Neuron (in vitro differentiated cells): ENCODE data around the gene RARRES2.
"Not testable (repeated sequence)": the region's sequence is repeated elsewhere in the genome, so short reads cannot be mapped to it uniquely, and the experiment has no call there.

ENCODE experiments used
- H2AFZ ChIP-seq: one replicate; pipeline ENCODE4 v1.6.1; 2013; ENCODE audit warnings: low read depth, mild to moderate bottlenecking, inconsistent platforms, low read length, moderate library complexity
- H3K27me3 ChIP-seq: one replicate; pipeline ENCODE4 v1.6.1; 2013; ENCODE audit warnings: low read length; ENCODE audit not compliant: insufficient read depth
- H3K36me3 ChIP-seq: one replicate; pipeline ENCODE4 v1.6.1; 2013; ENCODE audit warnings: low read length; ENCODE audit not compliant: insufficient read depth
- H3K4me1 ChIP-seq: one replicate; pipeline ENCODE4 v1.6.1; 2013; ENCODE audit warnings: low read length; ENCODE audit not compliant: insufficient read depth
- H3K4me3 ChIP-seq: 2 replicates; pipeline ENCODE4 v1.5.1; 2013; ENCODE audit warnings: mild to moderate bottlenecking, low read length, moderate library complexity
- H3K9me3 ChIP-seq: one replicate; pipeline ENCODE4 v1.6.1; 2013; ENCODE audit warnings: low read length

The RARRES2 gene

GRCh38 chr7:150322833-150323681 lies 18.4 kb downstream of the RARRES2 start, which contains the start of the genes ACTR3C and LRRC61:
ACTR3C (minus strand) TSS chr7:150323545; CDS start chr7:150295296, 28,249 bp downstream.
LRRC61 (plus strand) TSS chr7:150323355; CDS start chr7:150336862, 13,507 bp downstream.
- H3K36me3 ChIP-seq: no peaks in the 10 kb centered on the region
- no peak within 1 kb of the TSS for H2AFZ ChIP-seq
- H3K4me1 ChIP-seq: no peaks in the 10 kb centered on the region
- H3K9me3 ChIP-seq: peaks cover 3% of the 10 kb centered on the region
- no peak within 1 kb of the TSS for H3K4me3 ChIP-seq
- peaks cover 3% of the 10 kb centered on the region for H3K27me3 ChIP-seq

DNA sequence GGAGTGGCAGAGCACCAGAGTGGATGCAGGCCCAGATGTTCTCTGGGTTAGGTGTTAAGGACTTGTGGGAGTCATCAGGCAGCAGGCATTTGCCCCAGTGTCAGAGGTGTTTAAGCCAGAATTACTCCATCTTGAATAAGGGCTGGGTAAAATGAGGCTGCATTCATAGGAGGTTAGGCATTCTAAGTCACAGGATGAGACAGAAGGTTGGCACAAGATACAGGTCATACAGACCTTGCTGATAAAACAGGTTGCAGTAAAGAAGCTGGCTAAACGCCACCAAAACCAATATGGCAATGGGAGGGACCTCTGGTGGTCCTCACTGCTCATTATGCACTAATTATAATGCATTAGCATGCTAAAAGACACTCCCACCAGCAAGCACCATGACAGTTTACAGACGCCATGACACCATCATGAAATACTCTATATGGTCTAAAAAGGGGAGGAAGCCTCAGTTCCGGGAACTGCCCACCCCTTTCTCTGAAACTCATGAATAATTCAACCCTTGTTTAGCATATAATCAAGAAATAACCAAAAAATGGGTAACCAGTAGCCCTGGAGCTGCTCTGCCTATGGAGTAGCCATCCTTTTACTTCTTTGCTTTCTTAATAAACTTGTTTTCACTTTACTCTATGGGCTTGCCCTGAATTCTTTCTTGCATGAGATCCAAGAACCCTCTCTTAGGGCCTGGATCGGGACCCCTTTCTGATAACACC lies 19.2 kb downstream of the RARRES2 start:
- peaks cover 3% of the 10 kb centered on the region for H3K27me3 ChIP-seq
- peaks cover 3% of the 10 kb centered on the region for H3K9me3 ChIP-seq
- no peaks in the 10 kb centered on the region for H3K4me1 ChIP-seq
- no peak overlapping the region for H3K4me3 ChIP-seq
- H2AFZ ChIP-seq: no peak overlapping the region
- H3K36me3 ChIP-seq: no peaks in the 10 kb centered on the region

DNA sequence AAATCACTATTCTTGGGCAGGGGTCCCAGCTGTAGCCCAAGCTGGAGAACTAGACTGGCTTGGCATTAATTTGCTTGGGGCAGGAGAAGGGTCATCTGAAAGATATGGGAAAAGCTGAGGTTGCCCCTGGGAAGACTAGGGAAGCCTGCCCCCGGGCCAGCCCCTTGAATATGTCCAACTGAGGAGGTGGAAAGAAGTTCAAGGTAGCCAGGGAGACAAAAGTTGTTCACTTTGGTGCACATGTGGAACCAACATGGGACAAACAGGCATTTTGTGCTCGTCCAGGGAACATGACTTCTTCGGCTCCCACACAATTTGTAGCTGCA lies 19.7 kb downstream of the RARRES2 start:
- Histone ChIP-seq H3K36me3 (no peaks in the 10 kb centered on the region), H3K27me3 (peaks cover 2% of the 10 kb centered on the region), H2AFZ (no peak overlapping the region), H3K9me3 (peaks cover 3% of the 10 kb centered on the region), H3K4me1 (no peaks in the 10 kb centered on the region), H3K4me3 (no peak overlapping the region)

DNA sequence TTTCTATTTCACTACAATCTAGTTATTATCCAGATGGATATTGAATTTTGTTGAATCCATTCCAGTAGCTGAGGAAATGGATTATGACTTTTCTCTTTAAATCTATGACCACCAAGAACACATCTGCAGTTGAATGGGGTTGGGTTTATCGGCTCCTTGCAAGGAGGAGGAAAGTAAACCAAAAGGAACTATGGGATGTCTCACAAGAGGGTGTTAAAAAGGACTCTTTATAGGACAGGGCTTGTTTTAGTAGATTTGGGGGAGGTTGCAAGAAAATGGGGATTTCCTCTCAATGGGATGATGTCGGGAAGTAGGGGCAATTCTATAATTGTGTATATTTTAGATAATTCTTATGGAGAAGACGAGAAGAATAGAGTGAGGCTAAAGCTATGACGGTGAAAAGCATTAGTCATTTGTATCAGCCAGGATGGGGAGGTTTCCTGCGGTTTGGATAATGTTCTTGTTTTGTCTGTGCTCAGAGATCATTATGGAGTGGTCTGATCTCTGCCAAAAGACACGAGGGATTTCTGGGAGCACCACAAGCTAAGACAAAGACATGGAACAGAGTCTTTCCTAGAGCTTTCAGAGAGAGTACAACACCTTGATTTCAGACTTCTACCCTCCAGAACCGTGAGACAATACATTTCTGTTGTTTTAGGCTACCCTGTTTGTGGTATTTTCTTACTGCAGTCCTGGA lies 23.5 kb downstream of the RARRES2 start:
- no peak overlapping the region for H2AFZ ChIP-seq

GRCh38 chr7:150316987-150317386 lies 24.4 kb downstream of the RARRES2 start:
- H3K4me1 ChIP-seq, H3K27me3 ChIP-seq: not testable (repeated sequence)

More for the DNA sequence above, 23.5 kb downstream of the RARRES2 start:
- Histone ChIP-seq H3K36me3 (no peaks in the 10 kb centered on the region), H3K4me3 (no peak overlapping the region), H3K27me3 (no peaks in the 10 kb centered on the region), H3K9me3 (peaks cover 2% of the 10 kb centered on the region), H3K4me1 (peaks cover 2% of the 10 kb centered on the region)

GRCh38 chr7:150314639-150315239 lies 26.7 kb downstream of the RARRES2 start:
- Histone ChIP-seq H3K27me3 (no peaks in the 10 kb centered on the region), H2AFZ (no peak overlapping the region), H3K9me3 (no peaks in the 10 kb centered on the region), H3K4me1 (peaks cover 14% of the 10 kb centered on the region), H3K36me3 (no peaks in the 10 kb centered on the region), H3K4me3 (no peak overlapping the region)

More at GRCh38 chr7:150316987-150317386, 24.4 kb downstream of the RARRES2 start:
- not testable (repeated sequence) for H3K9me3 ChIP-seq, H2AFZ ChIP-seq, H3K4me3 ChIP-seq, H3K36me3 ChIP-seq

GRCh38 chr7:150313870-150314269 lies 27.6 kb downstream of the RARRES2 start:
- H3K4me3 ChIP-seq: no peak overlapping the region
- no peaks in the 10 kb centered on the region for H3K9me3 ChIP-seq
- H2AFZ ChIP-seq: no peak overlapping the region
- H3K27me3 ChIP-seq: no peaks in the 10 kb centered on the region
- H3K36me3 ChIP-seq: no peaks in the 10 kb centered on the region
- H3K4me1 ChIP-seq: peaks cover 14% of the 10 kb centered on the region

DNA sequence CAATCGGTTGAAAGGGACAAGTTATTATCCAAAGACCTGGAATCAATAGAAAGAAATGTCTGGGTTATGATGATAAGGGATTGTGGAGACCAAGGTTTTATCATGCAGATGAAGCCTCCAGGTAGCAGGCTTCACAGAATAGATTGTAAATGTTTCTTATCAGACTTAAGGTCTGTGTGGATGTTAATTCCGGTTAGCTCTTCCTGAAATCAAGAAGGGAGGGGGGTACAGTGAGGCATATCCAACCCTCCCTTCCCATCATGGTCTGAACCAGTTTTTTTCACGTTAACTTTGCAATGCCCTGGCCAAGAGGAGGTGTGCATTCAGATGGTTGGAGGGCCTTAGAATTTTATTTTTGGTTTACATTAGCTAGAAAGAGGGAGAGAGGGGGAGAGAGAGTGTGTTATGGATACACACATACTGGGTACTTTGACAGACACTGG lies 28.0 kb downstream of the RARRES2 start:
- Histone ChIP-seq H2AFZ (no peak overlapping the region), H3K4me1 (peaks cover 14% of the 10 kb centered on the region), H3K36me3 (no peaks in the 10 kb centered on the region), H3K9me3 (no peaks in the 10 kb centered on the region), H3K4me3 (no peak overlapping the region), H3K27me3 (no peaks in the 10 kb centered on the region)

GRCh38 chr7:150312649-150313366 lies 28.6 kb downstream of the RARRES2 start:
- H3K27me3 ChIP-seq, H3K4me3 ChIP-seq, H3K9me3 ChIP-seq, H2AFZ ChIP-seq, H3K36me3 ChIP-seq: not testable (repeated sequence)
- H3K4me1 ChIP-seq: peaks cover 14% of the 10 kb centered on the region

- H3K4me1 ChIP-seq: peaks cover 14% of the 10 kb centered on the region
- no peak overlapping the region for H2AFZ ChIP-seq
- no peaks in the 10 kb centered on the region for H3K36me3 ChIP-seq
- H3K9me3 ChIP-seq: no peaks in the 10 kb centered on the region
- H3K4me3 ChIP-seq: no peak overlapping the region
- no peaks in the 10 kb centered on the region for H3K27me3 ChIP-seq
Observed at GRCh38 chr7:150311711-150312110, 29.7 kb downstream of the RARRES2 start.

DNA sequence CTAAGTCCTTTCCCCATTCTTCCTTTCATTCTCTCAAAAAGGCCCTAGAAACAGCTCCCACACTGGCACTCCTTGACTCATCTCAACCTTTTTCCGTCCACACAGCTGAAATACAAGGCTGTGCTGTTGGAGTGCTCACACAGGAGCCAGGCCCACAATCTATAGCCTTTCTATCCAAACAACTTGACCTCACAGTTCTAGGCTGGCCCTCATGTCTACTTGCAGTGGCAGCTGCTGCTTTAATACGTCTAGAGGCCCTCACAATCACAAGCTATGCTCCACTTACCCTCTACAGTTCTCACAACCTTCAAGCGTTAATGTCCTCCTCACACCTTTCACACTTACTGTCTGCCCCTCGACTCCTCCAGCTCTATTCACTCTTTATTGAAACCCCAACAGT lies 30.3 kb downstream of the RARRES2 start:
- Histone ChIP-seq H3K27me3 (no peaks in the 10 kb centered on the region), H3K9me3 (no peaks in the 10 kb centered on the region), H3K4me1 (peaks cover 14% of the 10 kb centered on the region), H3K4me3 (no peak overlapping the region), H3K36me3 (no peaks in the 10 kb centered on the region), H2AFZ (no peak overlapping the region)

GRCh38 chr7:150308575-150308974 lies 32.9 kb downstream of the RARRES2 start:
- Histone ChIP-seq H3K4me1 (peaks cover 14% of the 10 kb centered on the region), H3K36me3 (no peaks in the 10 kb centered on the region)

More at GRCh38 chr7:150308575-150308974, 32.9 kb downstream of the RARRES2 start:
- Histone ChIP-seq H3K9me3 (no peaks in the 10 kb centered on the region), H2AFZ (no peak overlapping the region), H3K27me3 (no peaks in the 10 kb centered on the region), H3K4me3 (no peak overlapping the region)
